Measurements from ENCODE around the gene DYNC1H1. TPM values are rescaled to one million over a fixed set of nuclear protein-coding genes. Genes with fewer than 3 reads are reported as not detected.
A peak's percentile ranks its signal among the peaks of the same experiment; 100 is the strongest.

The DYNC1H1 gene
- total and polyA plus RNA-seq, 2 donors (not counting 1 experiment from before 2014, with no cell fraction given): 73.2 to 257 TPM

DNA sequence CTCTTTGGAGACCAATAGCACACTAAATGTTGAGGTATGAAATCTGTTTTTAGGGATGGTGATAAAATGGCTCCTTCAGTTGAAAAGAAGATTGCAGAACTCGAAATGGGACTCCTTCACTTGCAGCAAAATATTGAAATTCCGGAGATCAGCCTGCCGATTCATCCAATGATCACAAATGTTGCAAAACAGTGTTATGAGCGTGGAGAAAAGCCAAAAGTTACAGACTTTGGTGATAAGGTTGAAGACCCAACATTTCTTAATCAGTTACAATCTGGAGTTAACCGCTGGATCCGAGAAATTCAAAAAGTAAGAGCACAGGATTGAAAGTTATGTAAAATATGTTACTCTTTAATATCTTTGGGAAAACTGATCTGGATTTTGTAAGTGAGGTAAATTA lies 15.3 kb downstream of the DYNC1H1 start:
- H3K27ac Mint-ChIP-seq: no peak overlapping the region
- H3K9me3 ChIP-seq (ENCODE audit: control extremely low read depth in 1 of 3, control insufficient read depth in 2 of 3, insufficient read depth in 1 of 3, low read length in 2 of 3): no peaks in the 10 kb centered on the region
- no peak overlapping the region for H3K4me2 ChIP-seq (replicated peaks; ENCODE audit: low read depth, low read length, poor library complexity, severe bottlenecking)
- H3K4me1 Mint-ChIP-seq: peaks cover 12% of the 10 kb centered on the region
- H3K27me3 ChIP-seq (replicated peaks in 1 of 4; ENCODE audit: control extremely low read depth in 1 of 4, control insufficient read depth in 3 of 4, insufficient read depth in 4 of 4, low read length in 3 of 4): no peaks in the 10 kb centered on the region
- intact Hi-C loops (cut with micrococcal nuclease): loop anchor here (2.0 kb wide), 1 partner anchor 15 kb away; the partner anchor contains the start of gene DYNC1H1
- DNase-seq: no peak
- no peaks in the 10 kb centered on the region for H3K27me3 Mint-ChIP-seq
- H3K4me3 ChIP-seq (ENCODE audit: control extremely low read depth in 1 of 5, extremely low read depth in 1 of 5, insufficient read depth in 1 of 5, low read depth in 2 of 5, low read length in 4 of 5): no peak overlapping the region
- 92% methylated on average over 4 of the region's 6 CpGs for WGBS (ENCODE audit: insufficient coverage)
- peaks cover 4 to 5% of the 10 kb centered on the region in 2 donors for H3K4me1 ChIP-seq (ENCODE audit: control insufficient read depth in 2 of 2, insufficient read depth in 2 of 2, low read length in 2 of 2)
- no peak overlapping the region for H3K27ac ChIP-seq (ENCODE audit: low read length in 2 of 2)
- H3K36me3 ChIP-seq (replicated peaks in 1 of 2; ENCODE audit: control extremely low read depth in 1 of 2, control insufficient read depth in 1 of 2, extremely low read depth in 1 of 2, insufficient read depth in 2 of 2, low read length in 1 of 2): peaks cover 24 to 63% of the 10 kb centered on the region in 2 experiments
- TF ChIP-seq, protein P1, sequence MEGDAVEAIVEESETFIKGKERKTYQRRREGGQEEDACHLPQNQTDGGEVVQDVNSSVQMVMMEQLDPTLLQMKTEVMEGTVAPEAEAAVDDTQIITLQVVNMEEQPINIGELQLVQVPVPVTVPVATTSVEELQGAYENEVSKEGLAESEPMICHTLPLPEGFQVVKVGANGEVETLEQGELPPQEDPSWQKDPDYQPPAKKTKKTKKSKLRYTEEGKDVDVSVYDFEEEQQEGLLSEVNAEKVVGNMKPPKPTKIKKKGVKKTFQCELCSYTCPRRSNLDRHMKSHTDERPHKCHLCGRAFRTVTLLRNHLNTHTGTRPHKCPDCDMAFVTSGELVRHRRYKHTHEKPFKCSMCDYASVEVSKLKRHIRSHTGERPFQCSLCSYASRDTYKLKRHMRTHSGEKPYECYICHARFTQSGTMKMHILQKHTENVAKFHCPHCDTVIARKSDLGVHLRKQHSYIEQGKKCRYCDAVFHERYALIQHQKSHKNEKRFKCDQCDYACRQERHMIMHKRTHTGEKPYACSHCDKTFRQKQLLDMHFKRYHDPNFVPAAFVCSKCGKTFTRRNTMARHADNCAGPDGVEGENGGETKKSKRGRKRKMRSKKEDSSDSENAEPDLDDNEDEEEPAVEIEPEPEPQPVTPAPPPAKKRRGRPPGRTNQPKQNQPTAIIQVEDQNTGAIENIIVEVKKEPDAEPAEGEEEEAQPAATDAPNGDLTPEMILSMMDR (IDR thresholded peaks at IDR 0.05): no peak
- no peak for TF ChIP-seq EZH2 (IDR thresholded peaks at IDR 0.05; ENCODE audit: borderline replicate concordance, insufficient read depth, low read depth, low read length, poor library complexity, severe bottlenecking)
- H2AFZ ChIP-seq (ENCODE audit: insufficient read depth, low read depth, low read length, poor library complexity, severe bottlenecking): no peak overlapping the region
- ChIA-PET POLR2A (no interaction called here), CTCF (no interaction called here)
- peaks cover 24% of the 10 kb centered on the region for H3K79me2 ChIP-seq (ENCODE audit: control insufficient read depth, insufficient read depth, low read length)
- H3K9me3 Mint-ChIP-seq (ENCODE audit: insufficient read depth): no peaks in the 10 kb centered on the region
- peaks cover 10% of the 10 kb centered on the region for H4K20me1 ChIP-seq (ENCODE audit: control insufficient read depth, insufficient read depth, low read length, poor library complexity, severe bottlenecking)
- no peak overlapping the region for H3K9ac ChIP-seq (ENCODE audit: low read length)
- no peak for ATAC-seq (ENCODE audit: low read depth)
- no peak overlapping the region for H3K4me3 Mint-ChIP-seq

DNA sequence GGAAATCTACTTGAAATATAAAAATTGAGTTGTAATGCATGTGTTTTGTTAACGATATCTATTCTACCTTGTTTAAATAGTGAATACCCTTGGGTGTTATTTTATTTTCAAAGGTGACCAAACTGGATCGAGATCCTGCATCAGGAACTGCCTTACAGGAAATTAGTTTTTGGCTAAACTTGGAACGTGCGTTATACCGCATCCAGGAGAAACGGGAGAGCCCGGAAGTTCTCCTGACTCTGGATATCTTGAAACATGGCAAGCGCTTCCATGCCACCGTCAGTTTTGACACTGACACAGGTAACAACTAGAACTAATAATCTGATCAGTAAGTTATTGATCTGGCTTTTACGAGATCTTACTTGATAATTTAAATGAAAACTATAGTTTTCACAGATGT lies 15.9 kb downstream of the DYNC1H1 start:
- ATAC-seq (ENCODE audit: low read depth): no peak
- peaks cover 24 to 66% of the 10 kb centered on the region in 2 experiments for H3K36me3 ChIP-seq (replicated peaks in 1 of 2; ENCODE audit: control extremely low read depth in 1 of 2, control insufficient read depth in 1 of 2, extremely low read depth in 1 of 2, insufficient read depth in 2 of 2, low read length in 1 of 2)
- no peak overlapping the region for H3K27ac ChIP-seq (ENCODE audit: low read length in 2 of 2)
- no peaks in the 10 kb centered on the region for H3K27me3 ChIP-seq (replicated peaks in 1 of 4; ENCODE audit: control extremely low read depth in 1 of 4, control insufficient read depth in 3 of 4, insufficient read depth in 4 of 4, low read length in 3 of 4)
- H3K4me1 Mint-ChIP-seq: peaks cover 12% of the 10 kb centered on the region
- no peaks in the 10 kb centered on the region for H3K27me3 Mint-ChIP-seq
- H3K9me3 Mint-ChIP-seq (ENCODE audit: insufficient read depth): no peaks in the 10 kb centered on the region
- no peaks in the 10 kb centered on the region for H3K9me3 ChIP-seq (ENCODE audit: control extremely low read depth in 1 of 3, control insufficient read depth in 2 of 3, insufficient read depth in 1 of 3, low read length in 2 of 3)
- intact Hi-C loops (cut with micrococcal nuclease): loop anchor here (2.0 kb wide), 1 partner anchor 15 kb away; the partner anchor contains the start of gene DYNC1H1
- ChIA-PET CTCF (no interaction called here), POLR2A (no interaction called here)
- 97% methylated on average over 7 of the region's 10 CpGs for WGBS (ENCODE audit: insufficient coverage)
- H3K79me2 ChIP-seq (ENCODE audit: control insufficient read depth, insufficient read depth, low read length): peaks cover 18% of the 10 kb centered on the region
- H3K4me3 Mint-ChIP-seq: no peak overlapping the region
- H3K9ac ChIP-seq (ENCODE audit: low read length): no peak overlapping the region
- peaks cover 4% of the 10 kb centered on the region for H4K20me1 ChIP-seq (ENCODE audit: control insufficient read depth, insufficient read depth, low read length, poor library complexity, severe bottlenecking)
- no peak for DNase-seq
- peak overlapping the region; percentile 0 for H3K4me2 ChIP-seq (replicated peaks; ENCODE audit: low read depth, low read length, poor library complexity, severe bottlenecking)
- H3K4me3 ChIP-seq (ENCODE audit: control extremely low read depth in 1 of 5, extremely low read depth in 1 of 5, insufficient read depth in 1 of 5, low read depth in 2 of 5, low read length in 4 of 5): no peak overlapping the region
- TF ChIP-seq, protein P1 (IDR thresholded peaks at IDR 0.05): no peak
- H3K27ac Mint-ChIP-seq: no peak overlapping the region
- peaks cover 4 to 5% of the 10 kb centered on the region in 2 donors for H3K4me1 ChIP-seq (ENCODE audit: control insufficient read depth in 2 of 2, insufficient read depth in 2 of 2, low read length in 2 of 2)
- H2AFZ ChIP-seq (ENCODE audit: insufficient read depth, low read depth, low read length, poor library complexity, severe bottlenecking): no peak overlapping the region
